SU-DHL-6 (cell line): Measurements from ENCODE around the gene ZNF662.

ENCODE experiments used
- H2AFZ ChIP-seq: fragments of 200-600 bp; sonication (generic); 2 replicates; pipeline ENCODE4 v1.6.1; 2014; ENCODE audit warnings: low read depth, mild to moderate bottlenecking, moderate library complexity, mixed read lengths, antibody characterized with exemption, low read length; ENCODE audit not compliant: severe bottlenecking
- H3F3A ChIP-seq: fragments of 200-600 bp; shearing (Covaris generic); 2 replicates; pipeline ENCODE4 v1.6.0; 2016; ENCODE audit warnings: antibody characterized with exemption, mild to moderate bottlenecking; ENCODE audit not compliant: insufficient read depth
- H3K27ac ChIP-seq: fragments of 200-600 bp; sonication (generic); 2 replicates; pipeline ENCODE4 v1.5.1; 2016; ENCODE audit warnings: low read depth, mild to moderate bottlenecking, low read length, moderate library complexity, mixed read lengths
- H3K27me3 ChIP-seq: fragments of 200-600 bp; sonication (generic), shearing (Covaris generic); 2 replicates; pipeline ENCODE4 v1.6.0; 2014; ENCODE audit warnings: mild to moderate bottlenecking, low read length
- H3K36me3 ChIP-seq: fragments of 200-600 bp; sonication (generic); 2 replicates; pipeline ENCODE4 v1.6.1; 2014; ENCODE audit warnings: mild to moderate bottlenecking, low read length, mixed read lengths
- H3K4me2 ChIP-seq: fragments of 300-600, 200-600 bp; shearing (Covaris generic), sonication (generic); 2 replicates; pipeline ENCODE4 v1.6.0; 2014; ENCODE audit warnings: low read length, low read depth, mild to moderate bottlenecking; ENCODE audit not compliant: poor library complexity, severe bottlenecking
- H3K4me3 ChIP-seq: fragments of 200-600 bp; sonication (generic); 2 replicates; pipeline ENCODE4 v1.5.1; 2014; ENCODE audit warnings: antibody characterized with exemption, low read length, mild to moderate bottlenecking, mixed read lengths; ENCODE audit not compliant: insufficient read depth, poor library complexity, severe bottlenecking
- H3K79me2 ChIP-seq: fragments of 200-600 bp; sonication (generic); 2 replicates; pipeline ENCODE4 v1.6.1; 2014; ENCODE audit warnings: mild to moderate bottlenecking, low read length, moderate library complexity; ENCODE audit not compliant: insufficient read depth
- H3K9ac ChIP-seq: fragments of 200-600 bp; sonication (generic); 2 replicates; pipeline ENCODE4 v1.7.0; 2014; ENCODE audit warnings: mild to moderate bottlenecking, low read length
- H3K9me2 ChIP-seq: fragments of 200-600 bp; sonication (generic); replicated peaks from 2 replicates; pipeline ENCODE4 v1.6.1; 2014; ENCODE audit warnings: low read length; ENCODE audit not compliant: insufficient read depth
- H3K9me3 ChIP-seq: fragments of 200-600 bp; sonication (generic); 2 replicates; pipeline ENCODE4 v1.6.1; 2014; ENCODE audit warnings: low read length, mixed read lengths; ENCODE audit not compliant: insufficient read depth
- H4K20me1 ChIP-seq: fragments of 200-600 bp; sonication (generic); 2 replicates; pipeline ENCODE4 v1.6.1; 2014; ENCODE audit warnings: low read depth, mild to moderate bottlenecking, antibody characterized with exemption, low read length, moderate library complexity, mixed read lengths
- CTCF ChIP-seq: fragments of 200-600 bp; sonication (generic); IDR thresholded peaks from one replicate; pipeline ENCODE4 v1.5.1; 2017; ENCODE audit warnings: antibody characterized with exemption, mild to moderate bottlenecking, low read length, moderate library complexity; ENCODE audit not compliant: insufficient read depth, poor library complexity, severe bottlenecking
- EZH2phosphoT487 ChIP-seq: fragments of 200-600 bp; sonication (generic), shearing (Covaris generic); conservative IDR thresholded peaks from 2 replicates; pipeline ENCODE4 v1.6.1; 2018; ENCODE audit warnings: mild to moderate bottlenecking, antibody characterized with exemption, low read length, moderate library complexity, mixed read lengths

Gene ZNF662

GRCh38 chr3:42946050-42946449 lies 40.1 kb downstream of the ZNF662 start:
- no peak overlapping the region for H3K4me2 ChIP-seq
- no peaks in the 10 kb centered on the region for H3K9me2 ChIP-seq
- H3F3A ChIP-seq, result no peaks in the 10 kb centered on the region
- no peak overlapping the region for H3K27ac ChIP-seq
- H3K4me3 ChIP-seq, result no peak overlapping the region
- no peaks in the 10 kb centered on the region for H3K9me3 ChIP-seq
- H3K27me3 ChIP-seq, result no peaks in the 10 kb centered on the region
- no peaks in the 10 kb centered on the region for H4K20me1 ChIP-seq
- no peaks in the 10 kb centered on the region for H3K36me3 ChIP-seq
- H3K9ac ChIP-seq, result no peak overlapping the region
- H3K79me2 ChIP-seq, result no peaks in the 10 kb centered on the region
- no peak overlapping the region for H2AFZ ChIP-seq
- TF ChIP-seq CTCF (no peak), EZH2phosphoT487 (no peak)

- TF ChIP-seq EZH2phosphoT487, result no peak
- no peak for TF ChIP-seq CTCF
- H3K36me3 ChIP-seq, result no peaks in the 10 kb centered on the region
- no peaks in the 10 kb centered on the region for H4K20me1 ChIP-seq
Observed at GRCh38 chr3:42957573-42957972, 51.6 kb downstream of the ZNF662 start.

GRCh38 chr3:42960282-42960681 lies 54.3 kb downstream of the ZNF662 start:
- TF ChIP-seq CTCF, result no peak
- no peak overlapping the region for H3K9ac ChIP-seq
- H2AFZ ChIP-seq, result no peak overlapping the region
- H3K4me2 ChIP-seq, result no peak overlapping the region
- H3K9me3 ChIP-seq, result no peaks in the 10 kb centered on the region
- H3K36me3 ChIP-seq, result no peaks in the 10 kb centered on the region
- no peaks in the 10 kb centered on the region for H3K9me2 ChIP-seq
- H3K27me3 ChIP-seq, result no peaks in the 10 kb centered on the region
- H3K27ac ChIP-seq, result no peak overlapping the region
- H3K4me3 ChIP-seq, result no peak overlapping the region
- no peaks in the 10 kb centered on the region for H4K20me1 ChIP-seq
- H3K79me2 ChIP-seq, result no peaks in the 10 kb centered on the region
- no peaks in the 10 kb centered on the region for H3F3A ChIP-seq

More at GRCh38 chr3:42957573-42957972, 51.6 kb downstream of the ZNF662 start:
- Histone ChIP-seq H3K4me2 (no peak overlapping the region), H3K9me3 (no peaks in the 10 kb centered on the region), H3K79me2 (no peaks in the 10 kb centered on the region), H3K9ac (no peak overlapping the region), H3K9me2 (no peaks in the 10 kb centered on the region), H3K27ac (no peak overlapping the region), H3F3A (no peaks in the 10 kb centered on the region), H2AFZ (no peak overlapping the region), H3K4me3 (no peak overlapping the region), H3K27me3 (no peaks in the 10 kb centered on the region)

- Histone ChIP-seq H3K4me2 (no peak overlapping the region), H2AFZ (no peak overlapping the region), H3K27me3 (no peaks in the 10 kb centered on the region), H3F3A (no peaks in the 10 kb centered on the region), H3K9me3 (no peaks in the 10 kb centered on the region), H3K79me2 (no peaks in the 10 kb centered on the region), H3K9me2 (no peaks in the 10 kb centered on the region), H3K9ac (no peak overlapping the region), H4K20me1 (no peaks in the 10 kb centered on the region), H3K27ac (no peak overlapping the region), H3K4me3 (no peak overlapping the region), H3K36me3 (no peaks in the 10 kb centered on the region)
- TF ChIP-seq EZH2phosphoT487 (no peak), CTCF (no peak)
Observed at GRCh38 chr3:42960786-42961185, 54.8 kb downstream of the ZNF662 start.
